H1 (cell line): ENCODE results near the gene RGS13. TPM values are rescaled to one million over a fixed set of nuclear protein-coding genes. Genes with fewer than 3 reads are reported as not detected.

Experiments used
- CTCF ChIA-PET: fragments of 300-600 bp; sonication (Branson Sonifier 250); formaldehyde crosslinking; loops from one replicate; lab custom pipeline; 2021; ENCODE audit not compliant: partially characterized antibody; lab: Charles Lee
- POLR2A ChIA-PET: fragments of 300-600 bp; sonication (Branson Sonifier 250); formaldehyde crosslinking; loops from one replicate; lab custom pipeline; 2021; ENCODE audit warnings: inconsistent platforms; ENCODE audit not compliant: partially characterized antibody; lab: Charles Lee
- DNase-seq, 2 experiments: peaks; one replicate each; pipeline versions ENCODE4 v3.0.0 to v3.0.0-alpha.2; 2010 to 2022; ENCODE audit warnings: low spot score in 2 of 2, low read depth in 1 of 2, mixed read lengths in 1 of 2
- FAIRE-seq: peaks from 2 replicates; lab custom pipeline; 2011; peaks lifted over from hg19 to GRCh38; lab: Jason Lieb, UNC
- H2AFZ ChIP-seq: 2 replicates; pipeline ENCODE4 v1.8.1; 2012; ENCODE audit warnings: low read length, inconsistent platforms
- H2AK5ac ChIP-seq: 2 replicates; pipeline ENCODE4 v1.6.1; 2013; ENCODE audit warnings: low read depth, low read length
- H2BK120ac ChIP-seq: replicated peaks from 2 replicates; pipeline ENCODE3; 2013; ENCODE audit warnings: low read depth, low read length, inconsistent platforms
- H2BK12ac ChIP-seq: 2 replicates; pipeline ENCODE4 v1.6.1; 2013; ENCODE audit warnings: low read depth, low read length
- H2BK15ac ChIP-seq: 2 replicates; pipeline ENCODE4 v1.6.1; 2013; ENCODE audit warnings: low read length
- H2BK20ac ChIP-seq: 2 replicates; pipeline ENCODE4 v1.6.1; 2013; ENCODE audit warnings: low read length
- H2BK5ac ChIP-seq: 2 replicates; pipeline ENCODE4 v1.6.1; 2013; ENCODE audit warnings: low read depth, low read length
- H3K14ac ChIP-seq: 2 replicates; pipeline ENCODE4 v1.6.1; 2013; ENCODE audit warnings: inconsistent platforms; ENCODE audit not compliant: insufficient read length
- H3K18ac ChIP-seq: 2 replicates; pipeline ENCODE4 v1.6.1; 2013; ENCODE audit warnings: low read length; ENCODE audit errors: extremely low read depth
- H3K23ac ChIP-seq: 2 replicates; pipeline ENCODE4 v1.6.1; 2013; ENCODE audit warnings: inconsistent platforms; ENCODE audit not compliant: insufficient read length
- H3K23me2 ChIP-seq: 2 replicates; pipeline ENCODE4 v1.6.1; 2013; ENCODE audit warnings: low read depth, low read length
- H3K27ac ChIP-seq: 2 replicates; pipeline ENCODE4 v1.6.1; 2011; ENCODE audit warnings: low read depth, low read length, inconsistent platforms
- H3K27me3 ChIP-seq, 4 experiments: replicated peaks in 1 of 4; 1 replicate in 1 of 4; 2 replicates in 3 of 4; pipeline versions ENCODE4 v1.6.1 to v1.8.1; 2011 to 2013; ENCODE audit warnings: low read length in 3 of 4, mild to moderate bottlenecking in 3 of 4, inconsistent platforms in 2 of 4, mixed read lengths in 2 of 4, moderate library complexity in 1 of 4; ENCODE audit not compliant: control insufficient read depth in 3 of 4, insufficient read depth in 3 of 4; ENCODE audit errors: extremely low read depth in 1 of 4
- H3K36me3 ChIP-seq, 4 experiments: 2 replicates each; pipeline versions ENCODE4 v1.6.1 to v1.8.1; 2011 to 2013; ENCODE audit warnings: mild to moderate bottlenecking in 4 of 4, low read length in 3 of 4, moderate library complexity in 2 of 4, control low read depth in 1 of 4, inconsistent platforms in 1 of 4; ENCODE audit not compliant: insufficient read depth in 4 of 4, control insufficient read depth in 2 of 4
- H3K4ac ChIP-seq: replicated peaks from 2 replicates; pipeline ENCODE3; 2013; ENCODE audit warnings: low read length, low read depth, mixed read lengths, inconsistent platforms; ENCODE audit not compliant: insufficient read length
- H3K4me1 ChIP-seq, 4 experiments: replicated peaks in 1 of 4; 1 replicate in 1 of 4; 2 replicates in 3 of 4; pipeline versions ENCODE4 v1.6.1 to v1.8.1; 2011 to 2013; ENCODE audit warnings: low read length in 3 of 4, inconsistent platforms in 2 of 4, mixed read lengths in 1 of 4; ENCODE audit not compliant: insufficient read depth in 4 of 4, control insufficient read depth in 3 of 4
- H3K4me2 ChIP-seq, 2 experiments: 2 replicates each; pipeline versions ENCODE4 v1.6.1 to v1.8.1; 2011 to 2013; ENCODE audit warnings: low read depth in 2 of 2, low read length in 2 of 2, control low read depth in 1 of 2, inconsistent platforms in 1 of 2, mild to moderate bottlenecking in 1 of 2; ENCODE audit not compliant: insufficient read depth in 1 of 2
- H3K4me3 ChIP-seq, 4 experiments: fragments of 200-600, 300-600 bp in 1 of 4; sonication (generic), shearing (Covaris generic), sonication (Bioruptor Twin) in 1 of 4; 2 replicates each; pipeline versions ENCODE4 v1.5.1 to v1.8.1; 2011 to 2016; ENCODE audit warnings: low read length in 4 of 4, low read depth in 3 of 4, control low read depth in 2 of 4, inconsistent platforms in 2 of 4, mild to moderate bottlenecking in 2 of 4, mixed read lengths in 1 of 4, moderate library complexity in 1 of 4; ENCODE audit not compliant: insufficient read depth in 2 of 4; ENCODE audit errors: extremely low read depth in 1 of 4
- H3K56ac ChIP-seq: replicated peaks from 2 replicates; pipeline ENCODE3; 2013; ENCODE audit warnings: low read depth, mild to moderate bottlenecking, mixed read lengths, low read length, inconsistent platforms; ENCODE audit not compliant: insufficient read length
- H3K79me1 ChIP-seq: 2 replicates; pipeline ENCODE4 v1.6.1; 2013; ENCODE audit warnings: low read depth, low read length, control low read depth
- H3K79me2 ChIP-seq, 2 experiments: 2 replicates each; pipeline versions ENCODE4 v1.6.1 to v1.8.1; 2012 to 2013; ENCODE audit warnings: low read length in 2 of 2, mild to moderate bottlenecking in 2 of 2, inconsistent platforms in 1 of 2; ENCODE audit not compliant: insufficient read depth in 2 of 2, control insufficient read depth in 1 of 2
- H3K9ac ChIP-seq, 4 experiments: replicated peaks in 1 of 4; 1 replicate in 1 of 4; 2 replicates in 3 of 4; pipeline versions ENCODE4 v1.6.1 to v1.8.1; 2011 to 2013; ENCODE audit warnings: low read depth in 3 of 4, low read length in 3 of 4, control low read depth in 2 of 4, mild to moderate bottlenecking in 2 of 4, moderate library complexity in 2 of 4, inconsistent platforms in 1 of 4; ENCODE audit errors: extremely low read depth in 1 of 4
- H3K9me3 ChIP-seq, 2 experiments: 2 replicates each; pipeline versions ENCODE4 v1.6.1 to v1.8.1; 2012 to 2013; ENCODE audit warnings: mild to moderate bottlenecking in 2 of 2, moderate library complexity in 2 of 2, control low read depth in 1 of 2, inconsistent platforms in 1 of 2, low read depth in 1 of 2, low read length in 1 of 2, mixed read lengths in 1 of 2; ENCODE audit not compliant: insufficient read depth in 2 of 2
- H4K20me1 ChIP-seq, 2 experiments: replicated peaks in 1 of 2; 2 replicates each; pipeline versions ENCODE3 to v1.8.1; 2011 to 2013; ENCODE audit warnings: inconsistent platforms in 2 of 2, low read length in 2 of 2, mild to moderate bottlenecking in 1 of 2; ENCODE audit not compliant: insufficient read depth in 2 of 2, control insufficient read depth in 1 of 2
- H4K5ac ChIP-seq: 2 replicates; pipeline ENCODE4 v1.6.1; 2013; ENCODE audit warnings: low read length, low read depth, mixed read lengths, inconsistent platforms; ENCODE audit not compliant: insufficient read length
- H4K8ac ChIP-seq: 2 replicates; pipeline ENCODE4 v1.8.0; 2013; ENCODE audit warnings: mild to moderate bottlenecking, moderate library complexity, low read length, inconsistent platforms; ENCODE audit not compliant: insufficient read depth; ENCODE audit errors: extremely low read depth
- H4K91ac ChIP-seq: replicated peaks from 2 replicates; pipeline ENCODE3; 2013; ENCODE audit warnings: low read length, mixed read lengths, inconsistent platforms; ENCODE audit not compliant: insufficient read length
- ASH2L ChIP-seq: fragments of 200-600, 300-600 bp; sonication (generic); IDR thresholded peaks from one replicate; pipeline ENCODE4 v1.7.1; 2017; ENCODE audit warnings: low read length
- MAFK ChIP-seq: IDR thresholded peaks from 2 replicates; pipeline ENCODE4 v1.6.1; 2012; ENCODE audit warnings: low read depth, mild to moderate bottlenecking, improper control_type of control experiment, low read length
- MAX ChIP-seq: IDR thresholded peaks from 2 replicates; pipeline ENCODE4 v1.6.1; 2012; ENCODE audit warnings: inconsistent platforms
- SP1 ChIP-seq: IDR thresholded peaks from 2 replicates; pipeline ENCODE4 v1.6.1; 2011; ENCODE audit warnings: low read depth, low read length
- TAF7 ChIP-seq: optimal IDR thresholded peaks from 2 replicates; pipeline ENCODE3; 2011; ENCODE audit warnings: low read depth, mild to moderate bottlenecking, inconsistent platforms, low read length, moderate library complexity, borderline replicate concordance
- WGBS, 2 experiments: shearing (Covaris generic) in 1 of 2; methylation state at CpG; one replicate each; pipeline versions ENCODE4 v1.1.6 to v1.1.7; 2013 to 2015; ENCODE audit warnings: low lambda C conversion rate in 2 of 2, mixed read lengths in 2 of 2, inconsistent platforms in 1 of 2, low coverage in 1 of 2, missing lambda C conversion rate in 1 of 2; ENCODE audit not compliant: insufficient replicate concordance in 2 of 2, insufficient coverage in 1 of 2, insufficient read length in 1 of 2; ENCODE audit errors: extremely low coverage in 1 of 2, missing lambda C conversion rate in 1 of 2; 5-methylcytosine and 5-hydroxymethylcytosine counted together
- polyA plus RNA-seq, 7 experiments: library from polyadenylated mRNA; depleted of rRNA in 3 of 7; stranded (reverse) in 5 of 7; unstranded in 2 of 7; fragments of >200 nt in 5 of 7; fragments of 200-250 nt in 2 of 7; gene quantifications; 1 replicate in 5 of 7; 2 replicates in 1 of 7; 4 replicates in 1 of 7; pipeline versions ENCODE4 v1.2.1 to v1.2.3, GENCODE V29; 2011 to 2013; ENCODE audit warnings: missing spikeins in 2 of 7, mixed read lengths in 2 of 7
- total RNA-seq: library from RNA; stranded (reverse); fragmentation: NEBNext Ultra II Directional; extraction: Animal tissue kit (Norgen Biotek cat#: 25700); gene quantifications from 2 replicates; pipeline ENCODE4 v1.2.1, GENCODE V29; 2021

The RGS13 gene
- total and polyA plus RNA-seq, 2 of the 8 experiments (the other 6 are each of a cell fraction or from before 2014, with no cell fraction given): not detected

- Histone ChIP-seq H2BK120ac (no peak overlapping the region), H3K9ac (no peak overlapping the region), H4K91ac (no peak overlapping the region), H2BK12ac (no peak overlapping the region), H3K18ac (no peak overlapping the region), H3K36me3 (no peaks in the 10 kb centered on the region), H4K8ac (no peak overlapping the region), H3K56ac (no peak overlapping the region), H4K5ac (no peak overlapping the region), H3K23ac (no peak overlapping the region), H3K4ac (no peak overlapping the region), H4K20me1 (no peaks in the 10 kb centered on the region), H3K9me3 (no peaks in the 10 kb centered on the region), H3K27ac (no peak overlapping the region), H3K4me2 (no peak overlapping the region), H3K14ac (no peak overlapping the region), H2AFZ (no peak overlapping the region), H2BK15ac (no peak overlapping the region), H3K23me2 (no peaks in the 10 kb centered on the region), H3K4me3 (no peak overlapping the region), H2BK20ac (no peak overlapping the region), H3K27me3 (no peaks in the 10 kb centered on the region), H2AK5ac (no peak overlapping the region), H3K79me2 (no peaks in the 10 kb centered on the region), H3K4me1 (no peaks in the 10 kb centered on the region), H2BK5ac (no peak overlapping the region), H3K79me1 (no peaks in the 10 kb centered on the region)
- WGBS, 2 experiments: 93% methylated on average over 1 of the region's 1 CpG; no CpG with 5 or more reads in 1 of the 2 experiments
- DNase-seq (no peak), FAIRE-seq (no peak)
- no peak for TF ChIP-seq SP1
- TF ChIP-seq ASH2L: no peak
- TF ChIP-seq TAF7: no peak
- TF ChIP-seq MAX: no peak
- no peak for TF ChIP-seq MAFK
- POLR2A ChIA-PET: no interaction called here
- CTCF ChIA-PET: interaction anchor here (0.8 to 1.6 kb wide), 9 partner anchors 12 to 137 kb away, joined by 3 to 8 read pairs (median 3); no protein-coding TSS in a partner anchor
Measured at GRCh38 chr1:192628396-192629057, 7.4 kb upstream of the RGS13 start.
